MM.1S (cell line): ENCODE results near the gene VPS8.

ENCODE experiments used
- DNase-seq: peaks from one replicate; pipeline ENCODE4 v3.0.0-alpha.2; 2015
- H2AFZ ChIP-seq: fragments of 300-600 bp; sonication (generic); 2 replicates; pipeline ENCODE4 v1.6.0; 2016; ENCODE audit warnings: antibody characterized with exemption, low read length
- H3F3A ChIP-seq: fragments of 300-600 bp; sonication (generic); 2 replicates; pipeline ENCODE4 v1.6.1; 2016; ENCODE audit warnings: mild to moderate bottlenecking, antibody characterized with exemption, low read length, moderate library complexity, mixed read lengths; ENCODE audit not compliant: insufficient read depth
- H3K27ac ChIP-seq: fragments of 300-600 bp; sonication (generic); 2 replicates; pipeline ENCODE4 v1.5.1; 2016; ENCODE audit warnings: mild to moderate bottlenecking, low read length
- H3K27me3 ChIP-seq: fragments of 300-600 bp; sonication (generic); replicated peaks from 2 replicates; pipeline ENCODE4 v1.6.0; 2016; ENCODE audit warnings: low read length; ENCODE audit not compliant: insufficient read depth
- H3K36me3 ChIP-seq: fragments of 300-600 bp; sonication (generic); replicated peaks from 2 replicates; pipeline ENCODE4 v1.6.1; 2016; ENCODE audit warnings: mild to moderate bottlenecking, low read length, mixed read lengths; ENCODE audit not compliant: insufficient read depth
- H3K4me1 ChIP-seq: fragments of 300-600 bp; sonication (generic); 2 replicates; pipeline ENCODE4 v1.6.1; 2016; ENCODE audit warnings: low read length, mixed read lengths
- H3K4me2 ChIP-seq: fragments of 300-600 bp; sonication (generic); 2 replicates; pipeline ENCODE4 v1.6.0; 2016; ENCODE audit warnings: low read depth, low read length
- H3K4me3 ChIP-seq: fragments of 300-600 bp; sonication (generic); 2 replicates; pipeline ENCODE4 v1.5.1; 2016; ENCODE audit warnings: low read length, mixed read lengths
- H3K79me2 ChIP-seq: fragments of 300-600 bp; sonication (generic); 2 replicates; pipeline ENCODE4 v1.6.1; 2016; ENCODE audit warnings: mixed run types, low read length, mixed read lengths
- H3K9ac ChIP-seq: fragments of 300-600 bp; sonication (generic); 2 replicates; pipeline ENCODE4 v1.6.1; 2016; ENCODE audit warnings: low read length, mixed read lengths
- H3K9me2 ChIP-seq: fragments of 300-600 bp; sonication (generic); replicated peaks from 2 replicates; pipeline ENCODE4 v1.6.1; 2016; ENCODE audit warnings: mild to moderate bottlenecking, low read length, mixed read lengths; ENCODE audit not compliant: insufficient read depth
- H3K9me3 ChIP-seq: fragments of 300-600 bp; sonication (generic); replicated peaks from 2 replicates; pipeline ENCODE4 v1.6.1; 2016; ENCODE audit warnings: mild to moderate bottlenecking, low read length, mixed read lengths; ENCODE audit not compliant: insufficient read depth
- H4K20me1 ChIP-seq: fragments of 300-600 bp; sonication (generic); 2 replicates; pipeline ENCODE4 v1.6.1; 2016; ENCODE audit warnings: mild to moderate bottlenecking, low read length, moderate library complexity, mixed read lengths; ENCODE audit not compliant: insufficient read depth
- CTCF ChIP-seq: fragments of 300-600 bp; sonication (generic); IDR thresholded peaks from 2 replicates; pipeline ENCODE4 v1.5.1; 2016; ENCODE audit warnings: antibody characterized with exemption, low read length, mixed read lengths
- EZH2 ChIP-seq: fragments of 300-600 bp; sonication (generic); optimal IDR thresholded peaks from 2 replicates; pipeline ENCODE3; 2017; ENCODE audit warnings: low read depth, mild to moderate bottlenecking, antibody characterized with exemption, low read length, mixed read lengths
- EZH2phosphoT487 ChIP-seq: fragments of 300-600 bp; sonication (generic); IDR thresholded peaks from 2 replicates; pipeline ENCODE4 v1.6.1; 2018; ENCODE audit warnings: antibody characterized with exemption, low read length

VPS8 gene

GRCh38 chr3:184822654-184823053 is 10.7 kb downstream of the VPS8 start:
- Histone ChIP-seq H3K4me3 (no peak overlapping the region), H3K9me2 (no peaks in the 10 kb centered on the region), H3K36me3 (no peaks in the 10 kb centered on the region), H3K79me2 (no peaks in the 10 kb centered on the region), H3K4me1 (no peaks in the 10 kb centered on the region), H3K9me3 (no peaks in the 10 kb centered on the region), H3K9ac (no peak overlapping the region), H4K20me1 (no peaks in the 10 kb centered on the region), H3K4me2 (no peak overlapping the region), H2AFZ (no peak overlapping the region), H3K27ac (no peak overlapping the region), H3F3A (no peaks in the 10 kb centered on the region), H3K27me3 (no peaks in the 10 kb centered on the region)
- no peak for TF ChIP-seq CTCF
- TF ChIP-seq EZH2: no peak
- no peak for TF ChIP-seq EZH2phosphoT487
- no peak for DNase-seq

GRCh38 chr3:184823990-184824389 is 12.0 kb downstream of the VPS8 start:
- DNase-seq: no peak
- no peaks in the 10 kb centered on the region for H3K9me3 ChIP-seq
- H3K36me3 ChIP-seq: no peaks in the 10 kb centered on the region
- no peak overlapping the region for H3K4me3 ChIP-seq
- H3K27me3 ChIP-seq: no peaks in the 10 kb centered on the region
- H3K9ac ChIP-seq: no peak overlapping the region
- no peaks in the 10 kb centered on the region for H3K79me2 ChIP-seq
- no peak overlapping the region for H3K27ac ChIP-seq
- no peaks in the 10 kb centered on the region for H3F3A ChIP-seq
- no peaks in the 10 kb centered on the region for H3K9me2 ChIP-seq
- H3K4me2 ChIP-seq: no peak overlapping the region
- TF ChIP-seq CTCF (no peak), EZH2phosphoT487 (no peak), EZH2 (no peak)
- H3K4me1 ChIP-seq: no peaks in the 10 kb centered on the region
- no peak overlapping the region for H2AFZ ChIP-seq
- no peaks in the 10 kb centered on the region for H4K20me1 ChIP-seq

- H2AFZ ChIP-seq: no peak overlapping the region
- no peak overlapping the region for H3K4me3 ChIP-seq
- no peak overlapping the region for H3K27ac ChIP-seq
- no peaks in the 10 kb centered on the region for H3K79me2 ChIP-seq
- H3K9ac ChIP-seq: no peak overlapping the region
- no peaks in the 10 kb centered on the region for H3K36me3 ChIP-seq
- H3K27me3 ChIP-seq: no peaks in the 10 kb centered on the region
- no peak overlapping the region for H3K4me2 ChIP-seq
- no peaks in the 10 kb centered on the region for H3K9me2 ChIP-seq
- TF ChIP-seq EZH2 (no peak), CTCF (no peak), EZH2phosphoT487 (no peak)
- no peaks in the 10 kb centered on the region for H3F3A ChIP-seq
- no peaks in the 10 kb centered on the region for H3K4me1 ChIP-seq
- H4K20me1 ChIP-seq: no peaks in the 10 kb centered on the region
- H3K9me3 ChIP-seq: no peaks in the 10 kb centered on the region
- no peak for DNase-seq
Observed at GRCh38 chr3:184825121-184825820, 13.3 kb downstream of the VPS8 start.
